Measurements from ENCODE around the gene BNC2. TPM values are rescaled to one million over a fixed set of nuclear protein-coding genes. Genes with fewer than 3 reads are reported as not detected.

The BNC2 gene
- total RNA-seq, 1 experiment from 2014 or later, result 0.20 TPM

- CTCF ChIA-PET, result no interaction called here
- BruUV-seq (replicated peaks), result no TSS peak
- no peak for DNase-seq
- Histone ChIP-seq H3K36me3 (ENCODE audit: control insufficient read depth, insufficient read depth, low read length) (no peaks in the 10 kb centered on the region), H3K9me3 (no peaks in the 10 kb centered on the region), H3K4me3 (ENCODE audit: low read depth, low read length) (no peak overlapping the region), H3K27me3 (replicated peaks; ENCODE audit: control insufficient read depth, insufficient read depth, low read length) (no peaks in the 10 kb centered on the region), H3K4me1 (no peaks in the 10 kb centered on the region)
- Mint-ChIP-seq H3K9me3 (ENCODE audit: unreplicated experiment) (no peaks in the 10 kb centered on the region), H3K27ac (ENCODE audit: unreplicated experiment) (no peak overlapping the region), H3K36me3 (ENCODE audit: insufficient read depth, unreplicated experiment) (no peaks in the 10 kb centered on the region), H3K27me3 (ENCODE audit: insufficient read depth, unreplicated experiment) (peaks cover 12% of the 10 kb centered on the region), H3K4me3 (ENCODE audit: unreplicated experiment) (no peak overlapping the region), H3K4me1 (ENCODE audit: low read depth, unreplicated experiment) (no peaks in the 10 kb centered on the region)
- POLR2A ChIA-PET, result no interaction called here
- no peak for TF ChIP-seq CTCF (IDR thresholded peaks at IDR 0.05; ENCODE audit: insufficient read depth in 1 of 2, low read depth in 1 of 2, low read length in 1 of 2, severe bottlenecking in 1 of 2, unreplicated experiment in 1 of 2)
- intact Hi-C loops (cut with micrococcal nuclease; ENCODE audit: unreplicated experiment), result no loop called here
Measured at GRCh38 chr9:16688814-16689213, 181.7 kb downstream of the BNC2 start.

DNA sequence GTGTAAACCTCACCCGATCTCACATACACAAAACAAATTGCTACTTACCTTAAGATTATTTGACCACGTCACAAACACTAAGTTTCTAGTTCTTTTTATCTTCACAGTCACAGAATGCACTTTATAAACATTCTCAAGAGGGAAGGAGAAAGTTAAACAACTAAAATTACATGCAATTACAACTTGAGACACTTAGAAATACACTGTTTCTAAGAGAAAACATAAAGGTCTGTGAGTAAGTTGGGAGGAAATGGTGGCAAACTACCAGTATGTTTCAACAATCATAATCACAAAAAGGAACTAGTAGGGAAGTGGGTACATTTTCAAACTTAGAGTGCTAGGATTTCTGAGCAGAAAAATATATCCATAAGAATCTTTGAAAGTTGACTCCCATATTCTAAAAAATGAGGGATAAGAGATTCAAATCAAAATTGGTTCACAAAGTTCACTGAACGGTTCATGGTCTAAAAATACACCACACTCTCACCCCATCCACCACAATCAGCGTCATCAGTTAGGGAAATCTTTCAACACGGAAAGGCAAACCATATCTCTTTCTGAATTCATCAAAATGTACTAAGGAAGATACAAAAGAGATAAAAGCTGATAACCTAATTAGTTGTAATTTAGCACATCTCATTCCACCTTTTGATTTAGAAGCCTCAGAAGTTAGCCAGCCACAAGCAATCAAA, 182.6 kb downstream of the BNC2 start:
- Mint-ChIP-seq H3K9me3 (ENCODE audit: unreplicated experiment) (no peaks in the 10 kb centered on the region), H3K4me3 (ENCODE audit: unreplicated experiment) (no peak overlapping the region), H3K27ac (ENCODE audit: unreplicated experiment) (no peak overlapping the region), H3K27me3 (ENCODE audit: insufficient read depth, unreplicated experiment) (peaks cover 12% of the 10 kb centered on the region), H3K4me1 (ENCODE audit: low read depth, unreplicated experiment) (no peaks in the 10 kb centered on the region), H3K36me3 (ENCODE audit: insufficient read depth, unreplicated experiment) (no peaks in the 10 kb centered on the region)
- Histone ChIP-seq H3K9me3 (no peaks in the 10 kb centered on the region), H3K27me3 (replicated peaks; ENCODE audit: control insufficient read depth, insufficient read depth, low read length) (no peaks in the 10 kb centered on the region), H3K4me1 (no peaks in the 10 kb centered on the region), H3K36me3 (ENCODE audit: control insufficient read depth, insufficient read depth, low read length) (no peaks in the 10 kb centered on the region), H3K4me3 (ENCODE audit: low read depth, low read length) (no peak overlapping the region)
- intact Hi-C loops (cut with micrococcal nuclease; ENCODE audit: unreplicated experiment), result no loop called here
- CTCF ChIA-PET, result no interaction called here
- no peak for TF ChIP-seq CTCF (IDR thresholded peaks at IDR 0.05; ENCODE audit: insufficient read depth in 1 of 2, low read depth in 1 of 2, low read length in 1 of 2, severe bottlenecking in 1 of 2, unreplicated experiment in 1 of 2)
- BruUV-seq (replicated peaks), result no TSS peak
- POLR2A ChIA-PET, result no interaction called here
- DNase-seq, result no peak

GRCh38 chr9:16683326-16683725, 187.1 kb downstream of the BNC2 start:
- H3K4me3 Mint-ChIP-seq (ENCODE audit: unreplicated experiment), result no peak overlapping the region
- no peak overlapping the region for H3K27ac Mint-ChIP-seq (ENCODE audit: unreplicated experiment)
- no peak overlapping the region for H3K4me3 ChIP-seq (ENCODE audit: low read depth, low read length)
- peaks cover 18% of the 10 kb centered on the region for H3K27me3 Mint-ChIP-seq (ENCODE audit: insufficient read depth, unreplicated experiment)
- no peaks in the 10 kb centered on the region for H3K27me3 ChIP-seq (replicated peaks; ENCODE audit: control insufficient read depth, insufficient read depth, low read length)
- no peaks in the 10 kb centered on the region for H3K36me3 ChIP-seq (ENCODE audit: control insufficient read depth, insufficient read depth, low read length)
- POLR2A ChIA-PET, result no interaction called here
- intact Hi-C loops (cut with micrococcal nuclease; ENCODE audit: unreplicated experiment), result no loop called here
- BruUV-seq (replicated peaks), result no TSS peak
- no peaks in the 10 kb centered on the region for H3K36me3 Mint-ChIP-seq (ENCODE audit: insufficient read depth, unreplicated experiment)
- no peaks in the 10 kb centered on the region for H3K9me3 ChIP-seq
- DNase-seq, result no peak
- H3K4me1 Mint-ChIP-seq (ENCODE audit: low read depth, unreplicated experiment), result no peaks in the 10 kb centered on the region
- H3K4me1 ChIP-seq, result no peaks in the 10 kb centered on the region
- H3K9me3 Mint-ChIP-seq (ENCODE audit: unreplicated experiment), result no peaks in the 10 kb centered on the region
- TF ChIP-seq CTCF (IDR thresholded peaks at IDR 0.05; ENCODE audit: insufficient read depth in 1 of 2, low read depth in 1 of 2, low read length in 1 of 2, severe bottlenecking in 1 of 2, unreplicated experiment in 1 of 2), result no peak
- CTCF ChIA-PET, result no interaction called here

Measured in Caco-2 (cell line).